Activated CD8-positive, alpha-beta memory T cell treated with anti-CD3 and anti-CD28 coated beads for 24 hours (primary cell): ENCODE results near the gene CFAP65.

Experiments used
- DNase-seq: peaks from one replicate; pipeline ENCODE4 v3.0.0-alpha.2; 2020

The CFAP65 gene

DNA sequence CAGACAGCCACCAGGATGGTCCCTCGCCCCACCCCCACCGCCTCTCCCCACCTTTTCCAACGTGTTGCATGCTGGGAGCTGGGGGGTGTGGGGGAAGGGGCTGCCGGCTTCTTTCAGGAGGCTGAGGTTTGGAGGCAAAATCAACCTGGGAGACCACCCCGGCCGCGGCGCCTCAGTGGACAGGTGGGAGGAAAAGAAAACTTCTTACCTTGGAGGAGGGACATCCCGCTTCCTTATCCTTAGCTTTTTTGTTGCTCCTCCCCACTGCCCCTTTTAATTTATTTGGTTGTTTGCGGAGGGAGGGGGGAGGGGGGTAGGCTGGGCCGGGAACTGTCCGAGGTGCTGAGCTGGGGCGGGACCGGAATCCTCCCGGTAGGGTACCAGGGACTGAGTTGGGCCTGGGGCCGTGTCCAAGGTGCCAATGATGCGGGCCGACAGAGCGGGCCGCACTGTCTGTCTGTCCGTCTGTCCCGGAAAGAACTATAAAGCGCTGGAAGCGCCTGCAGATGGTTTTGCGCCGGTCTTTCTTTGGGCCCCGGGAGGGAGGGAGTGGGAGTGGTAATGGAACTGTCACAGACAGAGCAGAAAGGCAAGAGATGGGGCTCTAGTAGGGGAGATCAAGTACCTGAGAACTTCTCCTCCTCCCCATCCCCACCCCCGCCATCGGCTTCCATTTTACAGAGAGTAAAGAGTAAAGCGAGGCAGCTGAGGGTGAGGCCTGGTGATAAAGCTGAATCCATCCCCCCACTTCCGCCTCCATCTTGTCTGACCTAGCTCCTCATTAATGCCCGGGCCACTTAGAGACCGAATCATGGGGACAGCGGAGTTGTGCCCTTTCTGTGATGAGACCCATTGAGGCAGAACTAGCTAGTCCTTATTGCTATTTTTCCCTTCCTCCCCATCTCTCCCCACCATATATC, 79.4 kb downstream of the CFAP65 start:
- peak; percentile 55 for DNase-seq

DNA sequence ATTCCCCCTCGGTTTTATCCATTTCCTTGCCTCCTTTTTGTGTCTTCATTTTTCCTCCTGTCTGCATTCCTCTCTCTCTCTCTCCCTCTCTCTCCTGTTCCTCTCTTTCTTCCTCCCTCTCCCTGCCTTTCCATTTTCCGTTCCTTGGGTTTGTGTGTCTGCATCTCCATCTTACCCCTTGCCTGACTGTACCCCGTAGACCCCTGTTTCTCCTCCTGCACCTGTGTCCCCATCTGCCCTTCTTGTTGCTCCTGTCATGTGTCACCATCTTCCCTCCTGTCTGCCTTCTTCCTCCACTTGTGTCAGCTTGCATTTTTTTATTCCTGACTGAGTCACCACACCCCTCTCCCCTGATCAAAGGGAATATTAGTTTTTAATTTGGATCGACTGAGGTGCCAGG, 80.1 kb downstream of the CFAP65 start:
- DNase-seq, result peak; percentile 49

DNA sequence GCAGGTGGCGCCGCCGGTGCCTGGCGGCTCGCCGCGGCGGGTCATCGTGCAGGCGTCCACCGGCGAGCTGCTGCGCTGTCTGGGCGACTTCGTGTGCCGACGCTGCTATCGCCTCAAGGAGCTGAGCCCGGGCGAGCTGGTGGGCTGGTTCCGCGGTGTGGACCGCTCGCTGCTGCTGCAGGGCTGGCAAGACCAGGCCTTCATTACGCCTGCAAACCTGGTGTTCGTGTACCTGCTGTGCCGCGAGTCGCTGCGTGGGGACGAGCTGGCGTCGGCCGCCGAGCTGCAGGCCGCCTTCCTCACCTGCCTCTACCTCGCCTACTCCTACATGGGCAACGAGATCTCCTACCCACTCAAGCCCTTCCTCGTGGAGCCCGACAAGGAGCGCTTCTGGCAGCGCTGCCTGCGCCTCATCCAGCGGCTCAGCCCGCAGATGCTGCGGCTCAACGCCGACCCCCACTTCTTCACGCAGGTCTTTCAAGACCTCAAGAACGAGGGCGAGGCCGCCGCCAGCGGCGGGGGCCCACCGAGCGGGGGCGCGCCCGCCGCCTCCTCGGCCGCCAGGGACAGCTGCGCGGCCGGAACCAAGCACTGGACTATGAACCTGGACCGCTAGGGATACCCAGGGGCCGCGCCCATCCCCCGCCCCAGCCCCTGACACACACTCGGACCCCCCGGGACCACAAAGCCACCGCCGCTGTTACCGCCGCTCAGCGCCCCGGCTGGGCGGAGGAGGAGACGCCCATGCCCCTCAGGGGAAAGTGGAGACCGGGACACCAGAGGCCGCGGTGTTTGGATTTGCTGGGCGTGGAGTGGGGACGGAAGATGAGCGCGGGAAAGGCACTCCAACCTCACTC, 80.8 kb downstream of the CFAP65 start:
- peak; percentile 58 for DNase-seq

DNA sequence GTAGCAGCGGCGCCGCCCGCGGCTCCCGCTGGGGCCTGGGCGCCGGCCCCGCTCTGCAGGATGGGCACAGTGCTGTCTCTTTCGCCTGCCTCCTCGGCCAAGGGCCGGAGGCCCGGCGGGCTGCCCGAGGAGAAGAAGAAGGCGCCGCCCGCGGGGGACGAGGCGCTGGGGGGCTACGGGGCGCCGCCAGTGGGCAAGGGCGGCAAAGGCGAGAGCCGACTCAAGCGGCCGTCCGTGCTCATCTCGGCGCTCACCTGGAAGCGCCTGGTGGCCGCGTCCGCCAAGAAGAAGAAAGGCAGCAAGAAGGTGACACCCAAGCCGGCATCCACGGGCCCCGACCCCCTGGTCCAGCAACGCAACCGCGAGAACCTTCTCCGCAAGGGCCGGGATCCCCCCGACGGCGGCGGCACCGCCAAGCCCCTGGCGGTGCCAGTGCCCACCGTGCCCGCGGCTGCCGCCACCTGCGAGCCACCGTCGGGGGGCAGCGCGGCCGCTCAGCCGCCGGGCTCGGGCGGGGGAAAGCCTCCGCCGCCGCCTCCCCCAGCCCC, 81.5 kb downstream of the CFAP65 start:
- no peak for DNase-seq

GRCh38 chr2:218959141-218959731, 82.1 kb downstream of the CFAP65 start, which contains the start of gene CDK5R2:
CDK5R2 (plus strand) TSS chr2:218959666; CDS start chr2:218959821, 155 bp downstream.
- peak; percentile 90 for DNase-seq

DNA sequence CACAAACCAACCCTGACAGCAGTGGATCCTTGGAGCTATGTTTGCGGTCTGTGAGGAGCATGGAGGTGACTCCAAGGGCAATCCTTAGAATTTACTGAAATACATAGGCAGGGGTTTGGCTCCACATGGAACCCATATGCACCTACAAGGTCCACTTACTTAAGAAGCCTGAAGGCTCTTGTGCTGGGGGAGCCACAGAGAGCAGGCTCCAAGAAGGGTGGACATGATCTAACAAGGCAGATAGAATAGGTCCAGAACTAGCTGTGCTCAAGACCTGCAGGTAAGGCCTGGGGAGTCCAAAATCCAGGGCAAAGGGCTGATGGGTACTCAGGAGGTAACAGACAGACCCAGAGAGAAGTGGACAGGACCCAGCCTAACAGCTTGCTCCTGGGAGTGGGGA, 83.0 kb downstream of the CFAP65 start:
- DNase-seq, result peak; percentile 52

GRCh38 chr2:218957671-218958070, 83.6 kb downstream of the CFAP65 start:
- peak; percentile 28 for DNase-seq

DNA sequence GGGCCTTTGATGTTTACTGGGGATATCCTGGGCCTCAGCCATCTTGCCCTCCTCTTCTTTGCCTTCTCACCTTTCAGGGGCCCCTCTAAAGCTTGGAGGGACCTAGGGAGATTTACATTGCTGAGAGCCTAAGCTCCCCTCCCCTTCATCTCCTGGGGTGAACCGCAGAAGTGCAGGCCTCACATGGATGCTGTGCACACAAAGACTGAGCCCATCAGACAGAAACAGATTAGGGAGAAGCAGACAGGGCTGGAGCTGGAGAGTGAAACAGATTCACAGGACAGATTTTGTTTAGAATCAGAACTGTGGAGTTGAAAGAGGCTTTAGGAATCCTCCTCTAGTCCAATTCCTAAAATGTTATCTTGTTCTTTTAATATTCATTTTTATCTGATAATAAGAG, 85.3 kb downstream of the CFAP65 start:
- DNase-seq, result no peak

DNA sequence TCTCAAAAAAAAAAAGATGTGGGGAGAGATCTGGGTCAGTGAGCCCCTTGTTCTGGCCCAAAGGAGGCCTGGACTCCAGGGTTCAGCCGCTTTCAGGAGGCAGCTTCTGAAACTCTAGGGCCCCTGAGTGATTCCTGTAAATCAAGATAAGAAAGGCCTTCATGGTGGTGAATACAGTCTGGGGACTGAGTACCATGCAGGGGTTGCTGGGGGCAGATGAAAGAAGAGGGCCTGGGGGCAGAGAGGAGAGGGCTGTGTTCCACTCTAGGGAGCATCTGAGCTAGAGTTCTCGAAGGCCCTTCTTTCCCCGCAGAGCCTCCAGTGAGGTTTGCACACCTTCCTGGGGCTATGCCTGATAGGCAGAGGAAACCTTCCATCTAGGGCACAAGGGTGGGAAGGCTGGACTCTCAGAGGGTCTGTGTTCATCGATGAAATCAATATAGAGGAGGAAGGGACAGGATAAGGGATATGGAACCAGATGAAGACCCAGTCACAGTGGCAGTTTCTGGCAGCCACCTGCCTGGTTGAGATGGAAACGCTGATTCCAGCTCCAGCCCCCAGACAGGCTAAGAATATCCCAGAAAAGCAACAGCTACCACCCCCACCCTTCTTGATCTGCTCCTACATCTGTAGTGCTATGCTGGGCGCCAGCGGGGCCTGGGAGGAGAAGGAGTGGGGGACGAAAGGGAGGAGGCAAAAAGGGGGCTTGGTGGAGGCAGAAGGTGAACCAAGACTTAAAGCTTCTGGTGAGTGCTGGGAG, 86.6 kb downstream of the CFAP65 start:
- peak; percentile 38 for DNase-seq

- peak; percentile 35 for DNase-seq
These were observed 87.9 kb downstream of the CFAP65 start for GRCh38 chr2:218953366-218953954.
